ENCODE measurements around the gene SH3GL2.

SH3GL2 gene

DNA sequence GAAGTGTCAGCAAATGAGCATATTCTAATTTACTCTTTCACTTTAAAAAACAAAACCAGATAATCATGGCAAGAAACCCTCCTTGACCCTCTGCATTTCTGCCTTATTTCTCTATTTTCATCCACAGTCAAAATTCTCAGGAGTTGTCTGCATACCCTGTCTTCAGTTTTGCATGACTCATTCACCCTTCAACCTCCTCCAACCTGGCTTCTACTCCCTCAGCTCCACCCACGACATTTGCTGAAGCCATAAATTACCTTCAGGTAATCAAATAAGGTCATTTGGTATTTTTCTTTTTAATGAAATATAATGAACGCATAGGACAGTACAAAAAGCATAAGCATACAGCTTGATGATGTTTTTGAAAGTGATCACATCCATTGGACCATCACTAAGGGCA is 27.8 kb upstream of the SH3GL2 start:
- Histone ChIP-seq H3K36me3 (ENCODE audit: control insufficient read depth, insufficient read depth, low read length) (no peaks in the 10 kb centered on the region), H3K4me3 (replicated peaks; ENCODE audit: low read depth, low read length) (no peak overlapping the region), H3K27me3 (replicated peaks; ENCODE audit: control insufficient read depth, insufficient read depth, low read length) (no peaks in the 10 kb centered on the region)
- TF ChIP-seq, protein P1, sequence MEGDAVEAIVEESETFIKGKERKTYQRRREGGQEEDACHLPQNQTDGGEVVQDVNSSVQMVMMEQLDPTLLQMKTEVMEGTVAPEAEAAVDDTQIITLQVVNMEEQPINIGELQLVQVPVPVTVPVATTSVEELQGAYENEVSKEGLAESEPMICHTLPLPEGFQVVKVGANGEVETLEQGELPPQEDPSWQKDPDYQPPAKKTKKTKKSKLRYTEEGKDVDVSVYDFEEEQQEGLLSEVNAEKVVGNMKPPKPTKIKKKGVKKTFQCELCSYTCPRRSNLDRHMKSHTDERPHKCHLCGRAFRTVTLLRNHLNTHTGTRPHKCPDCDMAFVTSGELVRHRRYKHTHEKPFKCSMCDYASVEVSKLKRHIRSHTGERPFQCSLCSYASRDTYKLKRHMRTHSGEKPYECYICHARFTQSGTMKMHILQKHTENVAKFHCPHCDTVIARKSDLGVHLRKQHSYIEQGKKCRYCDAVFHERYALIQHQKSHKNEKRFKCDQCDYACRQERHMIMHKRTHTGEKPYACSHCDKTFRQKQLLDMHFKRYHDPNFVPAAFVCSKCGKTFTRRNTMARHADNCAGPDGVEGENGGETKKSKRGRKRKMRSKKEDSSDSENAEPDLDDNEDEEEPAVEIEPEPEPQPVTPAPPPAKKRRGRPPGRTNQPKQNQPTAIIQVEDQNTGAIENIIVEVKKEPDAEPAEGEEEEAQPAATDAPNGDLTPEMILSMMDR (IDR thresholded peaks at IDR 0.05; ENCODE audit: insufficient read depth, low read length, poor library complexity, severe bottlenecking): no peak
- no peak for DNase-seq (ENCODE audit: extremely low read depth, insufficient read length)

DNA sequence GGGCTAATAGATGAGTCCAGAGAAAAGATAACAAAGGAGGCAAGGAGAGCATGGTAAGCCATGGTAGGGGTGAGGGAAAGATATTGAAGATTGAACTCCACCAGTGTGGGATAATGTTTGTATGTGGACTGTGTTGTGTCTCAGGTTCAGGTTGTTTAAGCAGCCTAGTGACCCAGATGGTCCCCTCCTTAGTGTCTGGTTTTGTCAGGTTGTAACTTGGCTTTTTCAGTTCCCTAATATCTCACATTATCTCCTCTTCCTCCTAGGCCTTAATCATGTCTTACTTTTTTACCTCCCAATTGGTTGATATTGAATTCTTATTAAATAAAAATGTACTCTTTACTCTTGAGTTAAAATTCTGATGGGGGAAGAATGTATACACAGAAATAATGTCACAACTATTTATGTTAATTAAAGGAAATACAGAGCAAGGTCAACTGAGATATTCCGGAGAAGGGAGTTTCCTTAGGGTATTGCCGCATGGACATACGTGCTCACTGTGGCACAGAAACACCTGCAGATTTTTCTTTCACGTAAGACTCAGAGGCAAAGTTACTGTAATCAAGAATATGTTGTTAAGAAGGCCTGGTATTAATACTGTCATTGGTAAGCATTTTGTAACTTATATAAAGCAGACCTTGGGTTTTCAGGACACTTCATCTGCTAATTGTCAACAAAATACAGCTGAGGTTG is 23.4 kb upstream of the SH3GL2 start:
- Histone ChIP-seq H3K27me3 (replicated peaks; ENCODE audit: control insufficient read depth, insufficient read depth, low read length) (no peaks in the 10 kb centered on the region; the same call in 1 of the 2 replicates), H3K36me3 (ENCODE audit: control insufficient read depth, insufficient read depth, low read length) (no peaks in the 10 kb centered on the region), H3K4me3 (replicated peaks; ENCODE audit: low read depth, low read length) (no peak overlapping the region)
- TF ChIP-seq, protein P1 (IDR thresholded peaks at IDR 0.05; ENCODE audit: insufficient read depth, low read length, poor library complexity, severe bottlenecking): no peak
- DNase-seq (ENCODE audit: extremely low read depth, insufficient read length): no peak

DNA sequence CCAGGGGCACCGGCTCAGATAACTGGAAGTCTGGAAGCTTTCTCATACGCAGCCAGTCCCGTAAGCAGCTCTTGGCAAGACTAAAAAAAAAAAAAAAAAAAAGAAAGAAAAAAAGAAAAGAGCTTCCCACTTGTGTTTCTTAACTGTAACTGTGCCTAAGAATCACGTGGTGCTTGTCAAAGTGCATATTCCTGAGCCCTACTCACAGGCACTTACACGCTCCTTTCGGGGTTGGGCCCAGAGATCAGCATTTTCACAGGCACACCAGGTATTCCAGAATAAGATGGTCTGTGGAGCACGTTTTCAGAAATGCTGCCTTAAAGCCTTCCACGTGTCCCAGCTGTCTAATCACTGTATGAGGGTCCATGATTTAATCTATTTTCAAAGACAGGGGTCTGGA is 22.6 kb upstream of the SH3GL2 start:
- Histone ChIP-seq H3K36me3 (ENCODE audit: control insufficient read depth, insufficient read depth, low read length) (no peaks in the 10 kb centered on the region), H3K27me3 (replicated peaks; ENCODE audit: control insufficient read depth, insufficient read depth, low read length) (no peaks in the 10 kb centered on the region; the same call in 1 of the 2 replicates), H3K4me3 (replicated peaks; ENCODE audit: low read depth, low read length) (no peak overlapping the region)
- DNase-seq (ENCODE audit: extremely low read depth, insufficient read length): no peak
- TF ChIP-seq, protein P1 (IDR thresholded peaks at IDR 0.05; ENCODE audit: insufficient read depth, low read length, poor library complexity, severe bottlenecking): no peak

DNA sequence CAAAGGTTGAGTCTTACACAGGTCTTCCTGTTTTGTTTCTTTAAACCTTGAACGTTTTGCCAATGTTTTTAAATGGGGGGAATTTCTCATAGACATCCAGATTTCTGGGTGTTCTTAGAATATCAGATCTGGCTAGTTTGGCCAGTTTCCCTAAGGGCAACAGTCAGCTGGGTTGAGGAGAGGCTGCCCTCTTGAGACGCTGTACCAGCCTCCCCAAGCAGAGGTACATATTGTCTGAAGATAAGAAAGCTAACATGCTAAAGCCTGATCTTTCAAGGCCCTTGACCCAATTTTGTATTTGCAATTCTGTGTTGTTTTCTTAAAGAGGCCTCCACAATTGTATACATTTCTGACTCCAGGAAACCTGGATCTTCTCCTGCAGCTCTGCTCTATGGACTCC is 21.9 kb upstream of the SH3GL2 start:
- DNase-seq (ENCODE audit: extremely low read depth, insufficient read length): no peak
- H3K4me3 ChIP-seq (replicated peaks; ENCODE audit: low read depth, low read length): no peak overlapping the region
- TF ChIP-seq, protein P1 (IDR thresholded peaks at IDR 0.05; ENCODE audit: insufficient read depth, low read length, poor library complexity, severe bottlenecking): no peak
- no peaks in the 10 kb centered on the region for H3K36me3 ChIP-seq (ENCODE audit: control insufficient read depth, insufficient read depth, low read length)
- no peaks in the 10 kb centered on the region; the same call in 1 of the 2 replicates for H3K27me3 ChIP-seq (replicated peaks; ENCODE audit: control insufficient read depth, insufficient read depth, low read length)

DNA sequence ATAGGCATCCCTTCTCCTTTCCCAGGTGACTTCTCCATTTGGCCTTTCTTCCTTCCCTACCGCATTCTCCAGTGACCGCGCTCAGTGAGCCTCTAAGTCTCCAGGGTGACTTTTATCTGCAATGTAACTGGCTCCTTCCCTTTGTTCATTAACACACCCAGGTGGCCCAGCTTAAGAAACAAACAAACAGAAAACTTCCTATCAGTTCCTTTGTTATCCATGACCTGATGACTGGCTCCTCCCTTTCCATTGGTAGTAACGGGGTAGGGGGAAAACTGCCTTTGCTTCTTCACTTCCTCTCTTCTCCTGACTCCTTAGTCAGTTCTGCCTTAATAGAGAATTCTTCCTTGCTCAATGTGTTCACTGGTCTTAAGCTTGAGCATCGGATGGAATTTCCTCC is 7.0 kb upstream of the SH3GL2 start:
- Histone ChIP-seq H3K4me3 (replicated peaks; ENCODE audit: low read depth, low read length) (no peak overlapping the region), H3K36me3 (ENCODE audit: control insufficient read depth, insufficient read depth, low read length) (no peaks in the 10 kb centered on the region), H3K27me3 (replicated peaks; ENCODE audit: control insufficient read depth, insufficient read depth, low read length) (no peaks in the 10 kb centered on the region)
- no peak for DNase-seq (ENCODE audit: extremely low read depth, insufficient read length)
- TF ChIP-seq, protein P1 (IDR thresholded peaks at IDR 0.05; ENCODE audit: insufficient read depth, low read length, poor library complexity, severe bottlenecking): no peak

DNA sequence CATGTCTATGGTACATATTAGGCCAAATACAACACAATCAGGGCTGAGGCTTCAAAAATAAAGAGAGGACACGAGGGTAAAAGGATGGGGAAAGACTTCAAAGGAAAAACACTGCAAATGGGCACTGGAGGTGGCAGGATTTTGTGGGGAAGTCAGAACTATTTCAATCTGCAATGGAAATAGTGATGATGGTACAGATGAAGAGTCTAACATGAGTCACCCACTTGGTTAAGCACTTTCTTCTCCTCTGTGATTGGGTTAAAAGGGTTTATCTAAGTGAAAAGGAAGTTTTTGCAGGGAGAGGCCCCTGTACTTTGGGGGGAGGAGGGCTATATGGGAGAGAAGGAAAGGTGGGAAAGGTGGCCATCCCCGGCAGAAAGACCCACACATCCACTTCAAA is 4.5 kb upstream of the SH3GL2 start:
- H3K27me3 ChIP-seq (replicated peaks; ENCODE audit: control insufficient read depth, insufficient read depth, low read length): no peaks in the 10 kb centered on the region
- no peak for DNase-seq (ENCODE audit: extremely low read depth, insufficient read length)

More for the DNA sequence above, 4.5 kb upstream of the SH3GL2 start:
- no peaks in the 10 kb centered on the region for H3K36me3 ChIP-seq (ENCODE audit: control insufficient read depth, insufficient read depth, low read length)
- no peak overlapping the region for H3K4me3 ChIP-seq (replicated peaks; ENCODE audit: low read depth, low read length)
- TF ChIP-seq, protein P1 (IDR thresholded peaks at IDR 0.05; ENCODE audit: insufficient read depth, low read length, poor library complexity, severe bottlenecking): no peak

Measured in GM06990 (cell line).